ENCODE results near the gene FARSA. TPM values are rescaled to one million over a fixed set of nuclear protein-coding genes. Genes with fewer than 3 reads are reported as not detected.
A peak's percentile ranks its signal among the peaks of the same experiment; 100 is the strongest.

FARSA gene
- total and polyA plus RNA-seq, 10 of the 15 experiments (the other 5 are each of a cell fraction or from before 2014, with no cell fraction given), result 20.3 to 212 (median 76.4) TPM

GRCh38 chr19:12937927-12938778, 4.6 kb upstream of the FARSA start, which contains the start of gene CALR (continued):
- TF ChIP-seq CBX3 (IDR thresholded peaks at IDR 0.05; ENCODE audit: borderline replicate concordance, low read depth), result no peak
- no peak for TF ChIP-seq ZZZ3 (IDR thresholded peaks at IDR 0.05; ENCODE audit: control insufficient read depth, insufficient read length, low read depth)
- TF ChIP-seq E2F8 (IDR thresholded peaks at IDR 0.05; ENCODE audit: low read depth, partially characterized antibody), result peak; percentile 77
- no peak for TF ChIP-seq KDM1A (IDR thresholded peaks at IDR 0.05; ENCODE audit: borderline replicate concordance)
- TF ChIP-seq HDAC2 (IDR thresholded peaks at IDR 0.05), result no peak
- TF ChIP-seq NFXL1 (IDR thresholded peaks at IDR 0.05; ENCODE audit: borderline replicate concordance), result no peak; the same call in 1 of the 2 replicates
- 0 out of 2 replicates have a peak, but pooled peaks have one; percentile 31 for TF ChIP-seq ATF3 (IDR thresholded peaks at IDR 0.05; ENCODE audit: borderline replicate concordance, extremely low read depth, low read depth, low read length)
- no peak for TF ChIP-seq JUNB (IDR thresholded peaks at IDR 0.05)
- TF ChIP-seq POLR2A (IDR thresholded peaks at IDR 0.05; ENCODE audit: low read depth, low read length), result peak; percentile 99
- TF ChIP-seq SREBF2 (IDR thresholded peaks at IDR 0.05; ENCODE audit: low read length), result 0 out of 2 replicates have a peak, but pooled peaks have one; percentile 12
- TF ChIP-seq E2F4 (IDR thresholded peaks at IDR 0.05; ENCODE audit: low read depth, low read length), result peak; percentile 88
- no peak for TF ChIP-seq HSF1 (IDR thresholded peaks at IDR 0.05; ENCODE audit: low read depth, low read length)
- TF ChIP-seq DPF2 (IDR thresholded peaks at IDR 0.05), result peak; percentile 70; the same call in 1 of the 2 replicates
- no peak for TF ChIP-seq CBX5 (IDR thresholded peaks at IDR 0.05; ENCODE audit: low read depth)
- TF ChIP-seq PML (IDR thresholded peaks at IDR 0.05; ENCODE audit: low read length), result peak; percentile 97
- TF ChIP-seq MYC (IDR thresholded peaks at IDR 0.05; ENCODE audit: insufficient read depth, insufficient read length, insufficient replicate concordance, low read length, severe bottlenecking), result peak; percentile 2
- no peak for TF ChIP-seq IRF5 (IDR thresholded peaks at IDR 0.05; ENCODE audit: borderline replicate concordance)
- TF ChIP-seq NFIC (IDR thresholded peaks at IDR 0.05; ENCODE audit: low read depth, low read length), result no peak

Data from GM12878 (cell line).